Fibroblast of skin of back (primary cell): ENCODE results near the gene MYO10.
"Not testable (repeated sequence)": the region's sequence is repeated elsewhere in the genome, so short reads cannot be mapped to it uniquely, and the experiment has no call there.

Experiments
- DNase-seq: peaks from one replicate; pipeline ENCODE4 v3.0.0-alpha.2; 2013

MYO10 gene

GRCh38 chr5:16886793-16887345 lies 49.2 kb downstream of the MYO10 start:
- DNase-seq: peak; percentile 41

- peak; percentile 98 for DNase-seq
These were observed 49.7 kb downstream of the MYO10 start for GRCh38 chr5:16886366-16886736.

GRCh38 chr5:16885635-16886365 lies 50.3 kb downstream of the MYO10 start:
- DNase-seq: no peak

- DNase-seq: no peak
These were observed 51.5 kb downstream of the MYO10 start for GRCh38 chr5:16884595-16884994.

GRCh38 chr5:16883806-16884205 lies 52.3 kb downstream of the MYO10 start:
- no peak for DNase-seq

DNA sequence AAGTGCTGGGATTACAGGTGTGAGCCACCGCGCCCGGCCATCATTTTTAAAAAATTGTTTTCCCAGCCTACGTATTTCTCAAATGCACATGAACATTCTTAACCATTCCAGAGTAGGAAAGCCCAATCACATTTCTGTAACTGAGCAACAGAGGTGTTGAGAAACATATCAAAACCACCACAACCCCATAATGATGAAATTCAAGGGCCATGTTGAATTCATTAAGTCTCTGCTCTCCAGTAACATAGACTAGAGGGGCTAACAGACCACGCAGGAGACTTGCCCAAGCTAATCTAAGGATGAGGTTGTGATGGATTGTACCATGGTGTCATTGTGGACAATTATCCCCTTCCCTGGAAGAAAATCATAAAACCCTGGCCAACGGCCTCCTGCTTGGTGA lies 52.9 kb downstream of the MYO10 start:
- DNase-seq: no peak

DNA sequence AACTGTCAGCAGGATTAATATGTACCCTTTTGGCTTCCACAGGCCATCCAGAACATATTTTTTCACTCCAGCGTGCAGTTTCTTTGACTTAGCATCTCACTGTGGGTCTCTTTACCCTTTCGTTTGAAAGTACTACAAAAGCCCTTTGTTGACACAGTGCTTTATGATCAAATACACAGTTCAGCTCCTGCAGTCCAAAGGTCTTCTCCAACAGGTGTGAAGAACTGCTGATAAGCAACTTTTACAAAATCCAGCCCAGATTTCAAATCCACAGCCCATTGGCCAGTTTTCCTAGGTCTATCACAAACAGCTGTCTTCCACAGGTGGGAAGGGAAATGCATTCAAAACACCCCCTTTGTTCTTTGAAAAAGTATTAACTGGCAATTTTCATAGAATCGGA lies 54.8 kb downstream of the MYO10 start:
- DNase-seq: no peak

DNA sequence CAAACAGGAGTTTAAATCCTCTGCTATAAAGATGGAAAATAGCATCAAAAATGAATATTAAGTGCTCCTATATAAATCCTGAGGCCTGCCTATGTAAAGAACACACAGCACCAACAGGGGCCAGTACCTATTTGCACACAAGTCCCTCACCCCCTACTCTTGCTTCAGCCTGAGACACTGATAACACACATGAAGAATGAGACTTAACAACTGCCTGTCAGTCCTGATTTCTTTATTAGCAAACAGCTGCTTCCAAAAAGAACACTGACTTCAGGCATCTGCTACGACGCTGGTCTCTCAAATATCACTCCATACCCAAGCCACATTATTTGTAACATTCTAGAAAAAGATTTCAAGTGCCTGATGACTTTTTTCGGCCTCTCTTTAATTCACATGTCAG lies 55.5 kb downstream of the MYO10 start:
- no peak for DNase-seq

DNA sequence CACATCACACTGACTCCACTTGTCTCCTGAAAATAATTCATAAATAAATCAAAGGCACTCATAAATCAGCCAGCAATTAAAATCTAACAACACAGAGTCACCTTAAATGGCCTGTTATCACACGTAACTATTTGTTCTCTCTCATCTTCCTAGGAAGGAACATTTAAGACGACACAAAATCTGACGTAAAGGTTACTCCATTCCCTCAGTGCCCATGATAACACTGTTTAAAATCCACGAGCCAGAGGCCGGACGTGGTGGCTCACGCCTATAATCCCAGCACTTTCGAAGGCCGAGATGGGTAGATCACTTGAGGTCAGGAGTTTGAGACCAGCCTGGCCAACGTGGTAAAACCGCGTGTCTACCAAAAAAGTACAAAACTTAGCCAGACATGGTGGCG lies 56.4 kb downstream of the MYO10 start:
- DNase-seq: no peak

- no peak for DNase-seq
These were observed 56.9 kb downstream of the MYO10 start for GRCh38 chr5:16879191-16879590.

- peak; percentile 63 for DNase-seq
These were observed 58.7 kb downstream of the MYO10 start for GRCh38 chr5:16877267-16877935.

GRCh38 chr5:16874424-16874823 lies 61.7 kb downstream of the MYO10 start:
- DNase-seq: not testable (repeated sequence)

DNA sequence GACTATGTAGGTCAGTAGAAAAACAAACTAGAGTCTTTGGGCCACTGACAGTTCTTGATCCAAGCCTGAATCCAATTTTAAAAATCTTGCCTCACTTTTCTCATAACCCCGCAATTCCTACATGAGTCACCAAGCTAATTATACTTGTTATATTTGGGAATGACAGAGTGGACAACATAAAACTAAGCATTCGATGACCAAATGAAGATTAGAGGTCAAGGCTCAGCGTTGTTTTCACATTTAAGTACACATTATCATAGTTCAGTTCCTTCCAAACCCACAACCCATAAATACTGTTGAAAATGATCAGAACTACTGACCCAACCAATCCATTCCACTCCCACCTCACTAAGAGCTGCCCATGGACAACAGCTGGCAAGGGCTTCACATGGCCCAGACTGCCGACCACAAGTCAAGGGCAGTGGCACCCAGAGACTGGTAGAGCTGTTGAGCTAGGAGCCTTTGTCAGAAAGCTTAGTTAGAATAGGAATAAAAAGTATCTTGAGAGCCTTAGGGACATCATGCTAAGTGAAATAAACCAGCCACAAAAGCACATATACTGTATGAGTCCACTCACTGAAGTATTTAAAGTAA lies 64.2 kb downstream of the MYO10 start:
- peak; percentile 36 for DNase-seq

DNA sequence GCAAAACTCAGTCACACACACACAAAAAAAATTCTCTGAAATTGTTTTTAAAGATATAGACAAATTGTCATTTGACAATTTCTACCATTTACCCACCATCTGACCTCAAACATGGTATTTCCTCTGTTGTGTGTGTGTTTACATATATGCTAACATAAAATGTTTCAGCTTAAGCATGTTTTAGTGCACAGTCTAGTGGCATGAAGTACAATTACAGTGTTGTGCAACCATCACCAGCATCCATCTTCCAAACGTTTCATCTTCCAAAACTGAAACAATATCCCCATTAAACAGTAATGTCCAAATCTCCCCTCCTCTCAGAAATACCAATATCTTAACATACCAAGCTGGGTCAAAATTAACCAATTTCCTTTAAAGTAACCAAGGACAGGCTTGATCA lies 65.2 kb downstream of the MYO10 start:
- DNase-seq: no peak

DNA sequence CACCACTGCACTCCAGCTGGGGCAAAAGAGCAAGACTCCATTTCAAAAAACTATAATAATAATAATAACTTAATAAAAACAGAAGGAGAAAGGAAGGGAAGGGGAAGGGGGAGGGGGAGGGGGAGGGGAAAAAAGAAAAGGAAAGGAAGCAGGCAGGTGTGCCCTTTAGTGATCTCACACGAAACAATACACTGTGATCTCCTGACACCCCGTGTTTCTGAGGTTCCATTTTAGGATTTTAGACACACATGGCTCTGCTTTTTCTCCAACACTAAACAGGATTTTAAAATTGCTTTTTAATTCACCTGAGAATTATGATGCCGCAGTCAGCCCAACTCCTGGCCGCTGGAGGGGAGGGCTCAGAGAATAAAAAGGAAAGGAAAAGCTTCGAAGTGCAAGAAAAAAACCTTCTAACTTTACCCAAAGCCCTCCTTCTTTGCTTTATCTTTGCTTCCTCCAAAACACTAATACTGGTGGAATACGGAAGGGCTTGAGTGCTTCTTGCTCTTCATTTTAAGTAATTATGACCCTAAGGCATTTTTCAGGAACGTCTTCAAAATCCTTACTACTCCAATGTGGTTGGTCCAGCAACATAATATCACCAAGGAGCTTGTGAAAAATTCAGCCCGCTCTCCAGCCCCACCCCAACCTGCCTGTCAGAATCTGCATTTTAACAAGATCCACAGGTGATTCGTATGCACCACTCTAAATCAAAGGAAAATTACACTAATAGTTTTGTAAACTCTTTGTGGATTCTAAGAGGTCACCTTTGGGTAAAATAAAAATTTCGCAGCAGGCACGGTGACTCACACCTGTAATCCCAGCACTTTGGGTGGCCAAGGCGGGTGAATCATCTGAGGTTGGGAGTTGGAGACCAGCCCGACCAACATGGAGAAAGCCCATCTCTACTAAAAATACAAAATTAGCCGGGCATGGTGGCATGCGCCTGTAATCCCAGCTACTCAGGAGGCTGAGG lies 66.0 kb downstream of the MYO10 start:
- peak; percentile 62 for DNase-seq

- DNase-seq: no peak
These were observed 68.5 kb downstream of the MYO10 start for GRCh38 chr5:16867577-16867953.

GRCh38 chr5:16866795-16867576 lies 69.1 kb downstream of the MYO10 start:
- DNase-seq: no peak

- DNase-seq: no peak
These were observed 69.8 kb downstream of the MYO10 start for GRCh38 chr5:16866273-16866672.

GRCh38 chr5:16865151-16865550 lies 70.9 kb downstream of the MYO10 start:
- DNase-seq: no peak

GRCh38 chr5:16864631-16865131 lies 71.4 kb downstream of the MYO10 start:
- DNase-seq: peak; percentile 27

DNA sequence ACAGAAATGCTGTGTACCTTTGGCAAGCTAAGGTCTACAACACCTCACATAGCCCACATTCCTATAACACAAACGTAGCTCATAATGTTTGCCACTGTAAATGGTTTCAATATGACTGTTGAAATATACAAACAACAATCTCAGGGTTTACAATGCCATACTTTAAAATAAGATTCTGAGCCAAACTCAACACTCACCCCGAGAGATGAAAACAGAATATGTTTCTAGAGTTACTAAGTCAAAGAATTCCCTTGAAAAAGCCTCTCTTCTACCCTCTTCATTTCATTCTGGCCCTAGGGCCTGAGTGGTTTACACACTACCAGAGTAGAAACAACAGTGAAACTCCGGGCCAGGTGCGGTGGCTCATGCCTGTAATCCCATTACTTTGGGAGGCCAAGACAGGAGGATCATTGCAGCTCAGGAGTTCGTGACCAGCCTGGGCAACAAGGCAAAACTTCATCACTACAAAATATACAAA lies 72.6 kb downstream of the MYO10 start:
- no peak for DNase-seq
